AG04449 (cell line): ENCODE data around the gene PTPRO.

Experiments
- CTCF ChIA-PET: fragments of 350-600 bp; formaldehyde crosslinking; extraction: SDS; loops from one replicate; lab custom pipeline; 2021; ENCODE audit warnings: antibody characterized with exemption; lab: Yijun Ruan, JAX
- POLR2A ChIA-PET: fragments of 400-600, 350-600 bp; formaldehyde crosslinking; extraction: SDS; loops from one replicate; lab custom pipeline; 2020; ENCODE audit warnings: antibody characterized with exemption, inconsistent platforms; lab: Yijun Ruan, JAX
- DNase-seq: peaks from one replicate; pipeline ENCODE4 v3.0.0-alpha.2; 2010; ENCODE audit warnings: low read depth, low spot score
- H3K4me3 ChIP-seq: 2 replicates; pipeline ENCODE4 v1.5.1; 2011; ENCODE audit warnings: low read depth, mild to moderate bottlenecking, control low read depth, low read length
- TF ChIP-seq, protein P1 (sequence below): IDR thresholded peaks from one replicate; pipeline ENCODE4 v1.5.1; 2011; ENCODE audit warnings: mild to moderate bottlenecking, moderate library complexity, low read length, control low read depth, inconsistent platforms; ENCODE audit not compliant: insufficient read depth; ENCODE audit errors: missing control alignments

PTPRO gene

DNA sequence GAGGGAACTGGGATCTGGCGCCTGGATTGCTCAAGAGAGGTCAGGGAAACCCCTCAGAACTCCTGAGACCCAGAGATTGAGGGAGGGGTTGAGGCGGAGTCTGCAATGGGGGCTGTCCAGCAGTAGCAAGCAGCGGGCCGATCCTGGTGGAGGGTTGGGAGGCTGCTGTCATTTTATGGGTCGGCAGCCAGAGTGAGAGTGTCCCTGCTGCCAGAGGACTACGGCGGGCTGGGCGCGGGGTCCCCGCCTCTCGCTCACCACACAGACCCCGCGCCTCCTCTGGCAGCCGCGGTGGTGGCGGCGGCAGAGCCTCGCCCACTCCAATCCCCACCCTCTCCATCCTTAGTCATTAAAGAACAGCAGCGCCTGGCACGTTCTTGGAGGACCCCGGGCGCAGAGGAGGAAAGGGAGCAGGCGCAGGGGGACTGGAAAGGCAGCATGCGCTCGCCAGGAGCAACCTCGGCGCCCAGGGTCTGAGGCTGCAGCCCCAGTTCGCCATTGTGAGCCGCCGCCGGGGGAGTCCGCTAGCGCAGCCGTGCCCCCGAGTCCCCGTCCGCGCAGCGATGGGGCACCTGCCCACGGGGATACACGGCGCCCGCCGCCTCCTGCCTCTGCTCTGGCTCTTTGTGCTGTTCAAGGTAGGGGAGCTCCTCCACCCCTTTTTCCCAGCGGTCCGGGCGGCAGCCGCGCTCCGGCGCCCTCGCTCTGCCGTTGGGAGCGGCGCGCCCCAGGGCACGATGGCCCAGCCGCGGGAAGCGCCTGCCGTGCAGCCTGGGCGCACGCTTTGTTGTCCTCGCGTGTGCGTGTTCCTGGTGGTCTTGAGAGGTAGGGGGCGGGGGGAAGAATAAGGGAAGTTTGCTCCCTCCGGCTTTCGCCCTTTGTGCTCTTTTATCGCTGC is at the start of gene PTPRO:
Gene PTPRO (plus strand): TSS at position 345 of the 898 bp plus-strand sequence.
- peak within 1 kb of the TSS; percentile 32 for H3K4me3 ChIP-seq
- no peak for DNase-seq
- POLR2A ChIA-PET: no interaction called here
- CTCF ChIA-PET: no interaction called here
- TF ChIP-seq, protein P1, sequence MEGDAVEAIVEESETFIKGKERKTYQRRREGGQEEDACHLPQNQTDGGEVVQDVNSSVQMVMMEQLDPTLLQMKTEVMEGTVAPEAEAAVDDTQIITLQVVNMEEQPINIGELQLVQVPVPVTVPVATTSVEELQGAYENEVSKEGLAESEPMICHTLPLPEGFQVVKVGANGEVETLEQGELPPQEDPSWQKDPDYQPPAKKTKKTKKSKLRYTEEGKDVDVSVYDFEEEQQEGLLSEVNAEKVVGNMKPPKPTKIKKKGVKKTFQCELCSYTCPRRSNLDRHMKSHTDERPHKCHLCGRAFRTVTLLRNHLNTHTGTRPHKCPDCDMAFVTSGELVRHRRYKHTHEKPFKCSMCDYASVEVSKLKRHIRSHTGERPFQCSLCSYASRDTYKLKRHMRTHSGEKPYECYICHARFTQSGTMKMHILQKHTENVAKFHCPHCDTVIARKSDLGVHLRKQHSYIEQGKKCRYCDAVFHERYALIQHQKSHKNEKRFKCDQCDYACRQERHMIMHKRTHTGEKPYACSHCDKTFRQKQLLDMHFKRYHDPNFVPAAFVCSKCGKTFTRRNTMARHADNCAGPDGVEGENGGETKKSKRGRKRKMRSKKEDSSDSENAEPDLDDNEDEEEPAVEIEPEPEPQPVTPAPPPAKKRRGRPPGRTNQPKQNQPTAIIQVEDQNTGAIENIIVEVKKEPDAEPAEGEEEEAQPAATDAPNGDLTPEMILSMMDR: no peak

DNA sequence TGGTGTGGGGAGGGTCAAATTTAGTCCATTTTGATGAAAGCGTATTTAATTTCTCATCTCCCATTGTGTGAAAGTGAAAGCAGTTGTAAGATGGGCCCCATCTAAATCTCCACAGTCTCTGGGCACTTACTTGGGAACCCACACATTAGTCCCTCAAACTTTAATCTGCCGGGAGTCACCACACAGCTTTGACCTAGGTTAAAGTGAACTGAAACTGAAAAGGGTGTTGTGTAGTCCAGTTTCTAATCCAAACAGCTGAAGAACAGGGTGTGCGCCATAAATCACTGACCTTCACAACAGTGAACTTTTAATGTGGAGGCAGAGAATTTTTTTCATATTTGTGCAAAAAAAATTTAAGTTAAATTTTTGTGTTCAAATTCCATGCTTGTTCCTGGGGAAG is 48.4 kb upstream of the PTPRO start:
- DNase-seq: no peak
- POLR2A ChIA-PET: no interaction called here
- TF ChIP-seq, protein P1: no peak
- CTCF ChIA-PET: interaction anchor here (0.7 to 6.3 kb wide), 6 partner anchors 46 to 584 kb away, joined by 3 to 74 read pairs (median 4); no protein-coding TSS in a partner anchor
- H3K4me3 ChIP-seq: no peak overlapping the region

DNA sequence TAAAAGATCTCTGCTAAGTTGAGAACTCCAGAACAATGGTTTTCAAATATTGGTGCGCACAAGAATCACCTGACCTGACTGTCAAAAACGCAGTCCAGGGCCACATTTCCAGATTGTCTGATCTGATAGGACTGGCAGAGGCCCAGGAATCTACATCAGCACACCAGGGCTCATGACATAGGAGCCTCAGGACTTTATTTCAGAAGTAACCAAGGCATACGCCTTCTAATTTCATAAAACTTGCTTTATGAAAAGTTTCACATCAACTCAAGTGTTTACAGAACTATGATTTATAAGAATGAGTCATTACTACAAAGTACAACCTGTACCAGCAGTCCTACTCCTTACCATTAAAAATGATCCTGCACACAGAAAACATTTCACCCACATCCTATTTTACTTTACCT is 47.7 kb upstream of the PTPRO start:
- CTCF ChIA-PET: interaction anchor here (0.7 to 6.5 kb wide), 11 partner anchors 8 to 584 kb away, joined by 3 to 74 read pairs (median 6); no protein-coding TSS in a partner anchor
- POLR2A ChIA-PET: no interaction called here
- DNase-seq: no peak
- no peak overlapping the region for H3K4me3 ChIP-seq
- TF ChIP-seq, protein P1: no peak

DNA sequence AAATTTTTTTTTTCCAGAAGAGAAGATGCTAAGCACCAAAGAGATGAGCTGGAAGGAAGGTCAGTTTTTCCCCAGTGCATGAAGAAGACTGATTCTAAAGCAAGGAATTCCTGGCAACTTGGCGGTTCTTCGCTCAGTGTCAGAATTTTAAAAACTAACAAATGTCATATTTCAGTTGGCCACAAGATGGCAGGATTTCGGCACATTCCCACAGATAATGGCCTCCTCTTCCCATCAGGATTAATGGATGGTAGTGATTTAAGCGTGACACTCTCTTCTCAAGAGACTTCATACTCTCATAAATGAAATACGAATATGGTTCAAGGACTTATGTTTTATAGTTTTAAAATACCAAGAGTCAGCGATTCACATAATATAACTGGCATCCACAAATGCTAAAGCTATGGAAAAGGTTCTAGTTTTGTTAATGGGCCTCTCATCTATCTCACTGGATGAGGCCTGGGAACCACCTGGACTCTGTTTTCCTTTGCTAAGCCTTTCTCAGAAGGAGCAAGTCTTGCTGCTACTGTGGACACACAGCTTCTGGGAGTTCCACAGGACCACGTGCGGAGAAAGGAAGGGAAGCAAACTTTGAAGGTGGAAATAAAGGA is 46.1 kb upstream of the PTPRO start:
- no peak for DNase-seq
- ChIA-PET POLR2A (no interaction called here), CTCF (interaction anchor here (0.7 to 6.5 kb wide), 30 partner anchors 9 to 615 kb away, joined by 3 to 74 read pairs (median 4); partner anchors contain the start of gene RERG)
- TF ChIP-seq, protein P1: peak; percentile 57
- no peak overlapping the region for H3K4me3 ChIP-seq

DNA sequence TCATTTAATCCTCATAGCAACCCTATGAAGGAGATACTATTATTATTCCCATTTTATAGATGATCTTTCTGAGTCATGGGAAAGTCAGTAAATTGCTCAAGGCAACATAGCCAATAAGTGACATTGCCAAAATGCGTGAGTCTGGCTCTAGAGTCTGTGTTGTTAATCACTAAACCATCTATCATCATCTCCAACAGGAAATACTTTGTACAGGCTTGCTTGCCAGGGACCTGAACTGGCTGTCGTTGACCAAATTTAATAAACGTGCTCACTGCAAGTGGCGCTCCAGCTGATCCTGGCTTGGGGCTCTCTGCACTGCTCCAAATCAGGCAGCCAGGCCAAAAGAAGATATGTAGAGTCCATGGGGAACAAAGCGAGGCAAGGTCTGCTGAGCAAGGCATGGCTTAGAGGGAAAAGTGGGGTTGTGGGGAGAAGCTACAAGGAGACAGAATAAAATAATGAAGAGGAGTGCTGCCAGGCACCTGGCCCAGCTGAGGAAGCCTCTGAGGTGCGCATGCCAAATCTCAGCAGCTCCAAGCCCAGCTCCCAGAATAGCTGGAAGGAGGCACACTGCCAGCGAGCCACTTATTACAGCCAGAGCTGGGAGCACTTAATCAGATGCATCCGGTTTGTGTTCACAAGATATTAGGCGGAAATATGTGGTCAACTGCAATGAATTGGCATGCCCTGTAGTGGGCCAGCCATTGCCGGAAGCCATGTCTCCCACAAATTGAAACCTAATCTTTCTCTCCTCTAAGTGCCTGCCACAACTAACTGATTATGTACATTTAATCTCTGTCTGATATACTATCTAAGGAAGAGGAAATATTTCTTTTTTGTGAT is 43.3 kb upstream of the PTPRO start:
- CTCF ChIA-PET: interaction anchor here (1.2 to 6.5 kb wide), 11 partner anchors 9 to 578 kb away, joined by 3 to 74 read pairs (median 18); no protein-coding TSS in a partner anchor
- POLR2A ChIA-PET: no interaction called here
- DNase-seq: no peak
- no peak overlapping the region for H3K4me3 ChIP-seq
- TF ChIP-seq, protein P1: no peak
